Measurements from ENCODE around the gene SLC16A11. TPM values are rescaled to one million over a fixed set of nuclear protein-coding genes. Genes with fewer than 3 reads are reported as not detected.
A peak's percentile ranks its signal among the peaks of the same experiment; 100 is the strongest.

SLC16A11 gene
- total and polyA plus RNA-seq, 2 donors (not counting 1 experiment from before 2014, with no cell fraction given), result 10.0 to 31.9 TPM

GRCh38 chr17:7014261-7014994, 29.5 kb downstream of the SLC16A11 start:
- peaks cover 0 to 26% of the 10 kb centered on the region in 2 experiments for H3K36me3 ChIP-seq (replicated peaks in 1 of 2; ENCODE audit: control extremely low read depth in 1 of 2, control insufficient read depth in 1 of 2, extremely low read depth in 1 of 2, insufficient read depth in 2 of 2, low read length in 1 of 2)
- Mint-ChIP-seq H3K27me3 (no peaks in the 10 kb centered on the region), H3K4me1 (peaks cover 54% of the 10 kb centered on the region), H3K4me3 (peak overlapping the region; percentile 99), H3K9me3 (ENCODE audit: insufficient read depth) (no peaks in the 10 kb centered on the region), H3K27ac (peak overlapping the region; percentile 100)
- TF ChIP-seq EZH2 (IDR thresholded peaks at IDR 0.05; ENCODE audit: borderline replicate concordance, insufficient read depth, low read depth, low read length, poor library complexity, severe bottlenecking) (no peak), CTCF (IDR thresholded peaks at IDR 0.05) (peak; percentile 76)
- CTCF ChIA-PET, result interaction anchor here (1.0 to 2.2 kb wide), 5 partner anchors 11 to 172 kb away, joined by 3 to 10 read pairs (median 5); partner anchors contain the start of gene SLC16A13
- POLR2A ChIA-PET, result interaction anchor here (0.6 to 2.4 kb wide), 5 partner anchors 8 to 29 kb away, joined by 6 to 15 read pairs (median 9); partner anchors contain the start of genes BCL6B, SLC16A11 and SLC16A13
- H2AFZ ChIP-seq (ENCODE audit: insufficient read depth, low read depth, low read length, poor library complexity, severe bottlenecking), result peak overlapping the region; percentile 69
- peaks cover 55% of the 10 kb centered on the region for H3K79me2 ChIP-seq (ENCODE audit: control insufficient read depth, insufficient read depth, low read length)
- intact Hi-C loops (cut with micrococcal nuclease), result loop anchor here (1.0 to 10.0 kb wide), 6 partner anchors 8 to 1423 kb away; partner anchors contain the start of genes C17orf100, CD68, KDM6B and MED31
- H4K20me1 ChIP-seq (ENCODE audit: control insufficient read depth, insufficient read depth, low read length, poor library complexity, severe bottlenecking), result peaks cover 19% of the 10 kb centered on the region
- peak overlapping the region; percentile 97 to 99 for H3K27ac ChIP-seq (ENCODE audit: low read length in 2 of 2)
- H3K4me3 ChIP-seq (ENCODE audit: control extremely low read depth in 1 of 5, extremely low read depth in 1 of 5, insufficient read depth in 1 of 5, low read depth in 2 of 5, low read length in 4 of 5), result peak overlapping the region; percentile 95 to 100 (median 96)
- peaks cover 0 to 3% (median 0%) of the 10 kb centered on the region in 3 donors for H3K9me3 ChIP-seq (ENCODE audit: control extremely low read depth in 1 of 3, control insufficient read depth in 2 of 3, insufficient read depth in 1 of 3, low read length in 2 of 3)
- 1% methylated on average over 61 of the region's 75 CpGs for WGBS (ENCODE audit: insufficient coverage)
- ATAC-seq (ENCODE audit: low read depth) (peak; percentile 81), DNase-seq (peak; percentile 99)
- peak overlapping the region; percentile 89 for H3K9ac ChIP-seq (ENCODE audit: low read length)
- H3K27me3 ChIP-seq (replicated peaks in 1 of 4; ENCODE audit: control extremely low read depth in 1 of 4, control insufficient read depth in 3 of 4, insufficient read depth in 4 of 4, low read length in 3 of 4), result no peaks in the 10 kb centered on the region
- H3K4me1 ChIP-seq (ENCODE audit: control insufficient read depth in 2 of 2, insufficient read depth in 2 of 2, low read length in 2 of 2), result peaks cover 40 to 59% of the 10 kb centered on the region in 2 donors
- H3K4me2 ChIP-seq (replicated peaks; ENCODE audit: low read depth, low read length, poor library complexity, severe bottlenecking), result peak overlapping the region; percentile 86

Measured in B cell (primary cell).